Measurements from ENCODE around the gene MFN1.

The MFN1 gene

GRCh38 chr3:179421500-179421899 is 74.0 kb downstream of the MFN1 start:
- H3K4me3 ChIP-seq (replicated peaks; ENCODE audit: low read depth, low read length): no peak overlapping the region
- peak; percentile 26 for TF ChIP-seq CTCF (IDR thresholded peaks at IDR 0.05; ENCODE audit: low read depth, low read length, missing control alignments)
- no peak for DNase-seq (ENCODE audit: extremely low read depth, low read depth)

GRCh38 chr3:179425075-179425474 is 77.6 kb downstream of the MFN1 start:
- TF ChIP-seq CTCF (IDR thresholded peaks at IDR 0.05; ENCODE audit: low read depth, low read length, missing control alignments): no peak
- no peak for DNase-seq (ENCODE audit: extremely low read depth, low read depth)
- no peak overlapping the region for H3K4me3 ChIP-seq (replicated peaks; ENCODE audit: low read depth, low read length)

- no peak for TF ChIP-seq CTCF (IDR thresholded peaks at IDR 0.05; ENCODE audit: low read depth, low read length, missing control alignments)
- no peak overlapping the region for H3K4me3 ChIP-seq (replicated peaks; ENCODE audit: low read depth, low read length)
- DNase-seq (ENCODE audit: extremely low read depth, low read depth): no peak
Observed at GRCh38 chr3:179428876-179429548, 81.5 kb downstream of the MFN1 start.

GRCh38 chr3:179430277-179430870 is 82.9 kb downstream of the MFN1 start:
- TF ChIP-seq CTCF (IDR thresholded peaks at IDR 0.05; ENCODE audit: low read depth, low read length, missing control alignments): no peak
- no peak overlapping the region for H3K4me3 ChIP-seq (replicated peaks; ENCODE audit: low read depth, low read length)
- DNase-seq (ENCODE audit: extremely low read depth, low read depth): no peak

- no peak overlapping the region for H3K4me3 ChIP-seq (replicated peaks; ENCODE audit: low read depth, low read length)
Observed at GRCh38 chr3:179432021-179432420, 84.5 kb downstream of the MFN1 start.

GRCh38 chr3:179432451-179432850 is 84.9 kb downstream of the MFN1 start:
- no peak overlapping the region for H3K4me3 ChIP-seq (replicated peaks; ENCODE audit: low read depth, low read length)
- TF ChIP-seq CTCF (IDR thresholded peaks at IDR 0.05; ENCODE audit: low read depth, low read length, missing control alignments): no peak
- DNase-seq (ENCODE audit: extremely low read depth, low read depth): no peak

More at GRCh38 chr3:179432021-179432420, 84.5 kb downstream of the MFN1 start:
- TF ChIP-seq CTCF (IDR thresholded peaks at IDR 0.05; ENCODE audit: low read depth, low read length, missing control alignments): no peak
- DNase-seq (ENCODE audit: extremely low read depth, low read depth): no peak
